A673 (cell line): Measurements from ENCODE around the gene C1orf21. TPM values are rescaled to one million over a fixed set of nuclear protein-coding genes. Genes with fewer than 3 reads are reported as not detected.
A peak's percentile ranks its signal among the peaks of the same experiment; 100 is the strongest.

ENCODE experiments used
- BruUV-seq: library from RNA; stranded (reverse); fragments of 400-500 nt; replicated peaks from 2 replicates; lab custom pipeline; 2021; lab: Mats Ljungman, UMichigan
- CTCF ChIA-PET: fragments of 300-600 bp; sonication (Branson Sonifier 250); formaldehyde crosslinking; loops from one replicate; lab custom pipeline; 2022; ENCODE audit warnings: antibody characterized with exemption; lab: Charles Lee
- POLR2A ChIA-PET: fragments of 300-600 bp; sonication (Branson Sonifier 250); formaldehyde crosslinking; loops from one replicate; lab custom pipeline; 2022; ENCODE audit warnings: antibody characterized with exemption; ENCODE audit not compliant: low non-redundant PET; lab: Charles Lee
- DNase-seq: peaks from one replicate; pipeline ENCODE4 v3.0.0-alpha.2; 2015; ENCODE audit warnings: low spot score
- H3K27ac ChIP-seq: fragments of 200-600 bp; sonication (generic); 2 replicates; pipeline ENCODE4 v1.5.1; 2016; ENCODE audit warnings: mixed run types, low read depth, mild to moderate bottlenecking, mixed read lengths, antibody characterized with exemption, low read length; ENCODE audit not compliant: poor library complexity, severe bottlenecking
- H3K27me3 ChIP-seq: fragments of 200-600 bp; sonication (generic); replicated peaks from 2 replicates; pipeline ENCODE4 v1.6.1; 2017; ENCODE audit warnings: mixed run types, low read depth, mild to moderate bottlenecking, mixed read lengths, antibody characterized with exemption, low read length; ENCODE audit not compliant: insufficient read depth, poor library complexity
- H3K36me3 ChIP-seq: fragments of 200-600 bp; sonication (generic); 2 replicates; pipeline ENCODE4 v1.6.1; 2016; ENCODE audit warnings: mixed run types, mild to moderate bottlenecking, mixed read lengths, antibody characterized with exemption, low read length; ENCODE audit not compliant: insufficient read depth, poor library complexity, severe bottlenecking
- H3K4me1 ChIP-seq: fragments of 200-600 bp; sonication (generic); 2 replicates; pipeline ENCODE4 v1.6.1; 2017; ENCODE audit warnings: mixed run types, mild to moderate bottlenecking, mixed read lengths, antibody characterized with exemption, low read length; ENCODE audit not compliant: insufficient read depth, poor library complexity, severe bottlenecking
- H3K4me3 ChIP-seq: fragments of 200-600 bp; sonication (generic); 2 replicates; pipeline ENCODE4 v1.5.1; 2016; ENCODE audit warnings: low read depth, mixed run types, mild to moderate bottlenecking, mixed read lengths, low read length; ENCODE audit not compliant: poor library complexity, severe bottlenecking
- H3K9me3 ChIP-seq: fragments of 200-600 bp; sonication (generic); 2 replicates; pipeline ENCODE4 v1.6.1; 2016; ENCODE audit warnings: mixed run types, low read depth, mild to moderate bottlenecking, mixed read lengths, antibody characterized with exemption, low read length; ENCODE audit not compliant: poor library complexity, severe bottlenecking
- EZH2 ChIP-seq: fragments of 200-600 bp; sonication (generic); IDR thresholded peaks from 2 replicates; pipeline ENCODE4 v1.6.1; 2017; ENCODE audit warnings: borderline replicate concordance, low read depth, mild to moderate bottlenecking, mixed read lengths, antibody characterized with exemption, low read length; ENCODE audit not compliant: poor library complexity, severe bottlenecking
- intact Hi-C: fragments of 100-400 bp; cut with micrococcal nuclease; formaldehyde crosslinking; loops from one replicate; pipeline ENCODE4 v1.10.0; 2022; ENCODE audit not compliant: unreplicated experiment
- total RNA-seq: library from RNA; stranded (reverse); gene quantifications from 2 replicates; pipeline ENCODE4 v1.2.3, GENCODE V29; 2021
- TF ChIP-seq, protein P1 (sequence below): fragments of 300-800, 200-600 bp; sonication (generic); conservative IDR thresholded peaks from 2 replicates; pipeline ENCODE4 v1.5.1; 2017; ENCODE audit warnings: low read depth, mild to moderate bottlenecking, antibody characterized with exemption, low read length, moderate library complexity, mixed read lengths

Gene C1orf21
- total RNA-seq, 1 experiment from 2014 or later: 31.3 TPM

DNA sequence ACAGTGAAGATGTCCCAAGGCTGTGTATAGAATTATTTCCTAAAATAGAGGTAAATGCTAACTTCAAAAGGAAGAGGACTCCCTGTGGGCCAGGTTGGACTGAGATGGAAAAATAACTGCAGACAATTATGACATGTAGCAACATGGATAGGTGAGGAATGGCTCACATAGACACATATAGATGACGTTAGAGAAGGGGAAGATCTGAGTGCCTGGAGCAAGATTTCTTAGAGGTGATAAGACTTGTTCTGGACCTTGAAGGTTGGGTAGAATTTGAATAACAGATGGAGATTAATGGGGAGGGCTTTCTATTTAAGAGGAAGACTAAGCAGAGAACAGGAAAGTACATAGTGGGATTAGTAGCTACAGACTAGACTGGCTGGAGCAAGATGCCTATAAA lies 76.9 kb downstream of the C1orf21 start:
- ChIA-PET POLR2A (no interaction called here), CTCF (no interaction called here)
- no peaks in the 10 kb centered on the region for H3K36me3 ChIP-seq
- no peaks in the 10 kb centered on the region for H3K9me3 ChIP-seq
- DNase-seq: no peak
- intact Hi-C loops: no loop called here
- H3K4me3 ChIP-seq: no peak overlapping the region
- no TSS peak for BruUV-seq
- TF ChIP-seq, protein P1, sequence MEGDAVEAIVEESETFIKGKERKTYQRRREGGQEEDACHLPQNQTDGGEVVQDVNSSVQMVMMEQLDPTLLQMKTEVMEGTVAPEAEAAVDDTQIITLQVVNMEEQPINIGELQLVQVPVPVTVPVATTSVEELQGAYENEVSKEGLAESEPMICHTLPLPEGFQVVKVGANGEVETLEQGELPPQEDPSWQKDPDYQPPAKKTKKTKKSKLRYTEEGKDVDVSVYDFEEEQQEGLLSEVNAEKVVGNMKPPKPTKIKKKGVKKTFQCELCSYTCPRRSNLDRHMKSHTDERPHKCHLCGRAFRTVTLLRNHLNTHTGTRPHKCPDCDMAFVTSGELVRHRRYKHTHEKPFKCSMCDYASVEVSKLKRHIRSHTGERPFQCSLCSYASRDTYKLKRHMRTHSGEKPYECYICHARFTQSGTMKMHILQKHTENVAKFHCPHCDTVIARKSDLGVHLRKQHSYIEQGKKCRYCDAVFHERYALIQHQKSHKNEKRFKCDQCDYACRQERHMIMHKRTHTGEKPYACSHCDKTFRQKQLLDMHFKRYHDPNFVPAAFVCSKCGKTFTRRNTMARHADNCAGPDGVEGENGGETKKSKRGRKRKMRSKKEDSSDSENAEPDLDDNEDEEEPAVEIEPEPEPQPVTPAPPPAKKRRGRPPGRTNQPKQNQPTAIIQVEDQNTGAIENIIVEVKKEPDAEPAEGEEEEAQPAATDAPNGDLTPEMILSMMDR: no peak
- TF ChIP-seq EZH2: no peak
- no peaks in the 10 kb centered on the region for H3K4me1 ChIP-seq
- H3K27me3 ChIP-seq: no peaks in the 10 kb centered on the region
- no peak overlapping the region for H3K27ac ChIP-seq

DNA sequence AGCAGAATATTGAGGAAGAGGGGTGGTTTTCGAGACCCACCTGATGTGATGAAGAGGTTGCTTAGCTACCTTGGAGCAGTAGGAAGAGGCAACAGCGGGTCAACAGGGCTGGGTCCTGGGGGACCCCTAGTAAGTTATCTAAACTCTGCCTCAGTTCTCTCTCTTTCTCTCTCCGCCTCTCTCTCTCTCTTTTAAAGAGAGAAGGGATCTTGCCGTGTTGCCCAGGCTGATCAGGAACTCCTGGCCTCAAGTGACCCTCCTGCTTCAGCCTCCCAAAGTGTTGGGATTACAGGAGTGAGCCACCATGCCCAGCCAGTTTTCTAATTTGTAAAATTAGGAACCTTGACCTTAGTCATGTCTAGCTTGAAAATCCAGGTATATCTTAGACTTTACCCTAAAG lies 77.9 kb downstream of the C1orf21 start:
- no peaks in the 10 kb centered on the region for H3K9me3 ChIP-seq
- no peaks in the 10 kb centered on the region for H3K4me1 ChIP-seq
- no peaks in the 10 kb centered on the region for H3K27me3 ChIP-seq
- no TSS peak for BruUV-seq
- no peak for TF ChIP-seq EZH2
- TF ChIP-seq, protein P1: no peak
- H3K36me3 ChIP-seq: no peaks in the 10 kb centered on the region
- CTCF ChIA-PET: no interaction called here
- H3K4me3 ChIP-seq: no peak overlapping the region
- intact Hi-C loops: no loop called here
- DNase-seq: no peak
- H3K27ac ChIP-seq: no peak overlapping the region
- POLR2A ChIA-PET: no interaction called here

- Histone ChIP-seq H3K9me3 (no peaks in the 10 kb centered on the region), H3K4me1 (no peaks in the 10 kb centered on the region), H3K27ac (no peak overlapping the region), H3K36me3 (no peaks in the 10 kb centered on the region), H3K4me3 (no peak overlapping the region), H3K27me3 (no peaks in the 10 kb centered on the region)
- no peak for DNase-seq
- TF ChIP-seq, protein P1: 0 out of 2 replicates have a peak, but pooled peaks have one; percentile 19
- no peak for TF ChIP-seq EZH2
- CTCF ChIA-PET: no interaction called here
- intact Hi-C loops: no loop called here
- no TSS peak for BruUV-seq
- POLR2A ChIA-PET: no interaction called here
Measured at GRCh38 chr1:184465489-184466146, 78.8 kb downstream of the C1orf21 start.
